ENCODE measurements around the gene MYL12A.

- TF ChIP-seq CTCF (IDR thresholded peaks at IDR 0.05) (no peak), POLR2A (IDR thresholded peaks at IDR 0.05) (no peak), POLR2AphosphoS5 (IDR thresholded peaks at IDR 0.05) (no peak)
Measured at GRCh38 chr18:3213300-3214059, 34.1 kb upstream of the MYL12A start.
